HG03565 (cell line): ENCODE data around the gene CACNA2D4.

Experiments
- ATAC-seq: cut with Tn5 transposase; IDR thresholded peaks from one replicate; pipeline ENCODE4 v1.9.1; 2021; ENCODE audit warnings: mild to moderate bottlenecking, moderate library complexity; ENCODE audit not compliant: unreplicated experiment

Gene CACNA2D4

GRCh38 chr12:1806301-1807086 lies 112.0 kb downstream of the CACNA2D4 start:
- no peak for ATAC-seq

GRCh38 chr12:1805441-1806081 lies 112.9 kb downstream of the CACNA2D4 start:
- no peak for ATAC-seq

GRCh38 chr12:1804545-1805332 lies 113.7 kb downstream of the CACNA2D4 start:
- ATAC-seq = no peak

DNA sequence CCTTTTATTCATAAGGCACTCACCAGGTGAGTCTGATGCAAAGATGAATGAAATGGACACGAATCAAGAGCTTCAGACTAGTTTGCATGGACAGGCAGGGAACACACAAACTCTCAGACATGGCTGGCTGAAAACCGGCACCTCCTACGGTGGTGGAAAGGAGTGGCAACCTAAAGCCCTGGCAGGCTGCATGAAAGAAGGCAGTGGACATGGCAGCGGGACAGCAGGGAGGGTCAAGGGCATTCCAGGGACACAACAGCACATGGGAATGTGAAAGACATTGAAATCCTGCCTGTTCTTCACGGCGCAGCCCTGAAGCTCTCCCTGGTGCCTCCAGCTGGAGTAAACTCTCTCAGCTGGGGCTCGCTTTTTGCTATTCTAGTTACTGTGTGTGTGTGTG lies 114.7 kb downstream of the CACNA2D4 start:
- no peak for ATAC-seq

DNA sequence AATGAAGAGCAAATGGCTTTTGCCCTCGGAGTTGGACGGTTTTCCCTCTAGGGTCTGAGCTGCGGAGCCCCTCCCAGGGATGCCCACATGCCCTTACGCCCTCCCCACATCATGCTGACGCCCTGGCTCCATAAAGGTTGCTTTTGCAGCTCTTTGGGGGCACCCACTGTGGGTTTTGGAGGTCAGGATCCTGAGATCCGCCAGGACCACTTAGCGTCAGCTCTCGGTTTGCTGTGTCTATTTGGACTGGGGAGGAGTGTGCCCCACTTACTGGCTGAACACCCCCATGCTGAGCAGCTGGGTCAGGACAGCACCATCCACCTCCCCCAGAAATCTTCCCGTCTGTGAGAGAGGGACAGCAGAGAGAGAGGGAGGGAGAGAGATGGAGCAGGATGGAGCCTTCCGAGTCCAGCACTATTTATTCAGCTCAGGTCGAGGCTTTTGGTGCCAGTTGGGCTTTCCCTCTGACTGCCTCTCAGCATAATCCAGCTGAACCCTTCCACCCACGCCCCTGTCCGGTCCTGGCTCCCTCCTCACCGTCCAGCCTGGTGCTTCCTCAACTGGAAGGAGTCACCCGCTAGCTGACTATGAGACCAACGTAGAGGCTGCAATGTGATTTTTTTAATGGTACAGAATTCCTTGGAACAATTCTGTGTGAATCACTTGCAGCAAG lies 117.0 kb downstream of the CACNA2D4 start:
- ATAC-seq = no peak

DNA sequence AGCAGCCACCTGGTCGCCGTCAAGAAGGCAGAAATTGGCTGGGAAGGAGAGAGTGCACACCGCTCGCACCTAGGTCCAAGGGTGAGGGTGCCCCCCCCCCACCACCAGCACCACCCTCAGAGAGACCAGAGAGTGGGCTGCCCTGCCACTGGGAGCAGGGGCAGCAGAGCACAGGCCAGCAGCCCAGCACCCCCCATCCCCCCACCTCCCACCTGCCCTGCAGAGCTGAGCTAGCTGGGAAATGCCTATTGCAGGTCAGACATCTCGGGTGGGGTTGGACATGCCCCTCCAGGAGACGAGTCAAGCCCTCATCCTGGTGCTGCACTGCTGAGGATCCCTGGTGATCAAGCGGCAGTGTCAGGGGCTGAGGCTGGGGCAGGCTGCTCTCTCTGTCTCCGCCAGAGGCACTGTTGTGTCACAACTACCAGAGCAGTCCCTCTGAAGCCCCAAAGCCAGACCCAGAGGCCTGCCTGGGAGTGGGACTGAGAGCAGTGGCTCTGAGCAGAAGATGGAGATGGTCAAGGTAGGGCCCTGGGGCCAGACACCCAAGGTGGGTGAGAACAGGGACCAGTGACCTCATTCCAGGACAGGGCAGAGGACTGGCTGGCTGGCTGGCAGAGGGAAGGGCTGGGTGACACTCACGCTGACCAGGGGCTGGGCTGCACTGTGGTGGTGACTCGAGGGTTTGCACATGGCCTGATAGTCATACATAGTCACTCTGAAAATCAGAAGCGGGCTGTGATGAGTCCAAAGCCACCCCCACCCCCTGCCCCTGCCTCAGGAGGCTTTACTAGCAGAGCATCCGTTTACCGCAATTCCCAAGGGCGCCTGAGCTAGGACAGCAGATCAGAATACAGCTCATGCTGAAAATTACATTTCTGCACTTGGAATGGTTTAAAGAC lies 117.8 kb downstream of the CACNA2D4 start:
- no peak for ATAC-seq

DNA sequence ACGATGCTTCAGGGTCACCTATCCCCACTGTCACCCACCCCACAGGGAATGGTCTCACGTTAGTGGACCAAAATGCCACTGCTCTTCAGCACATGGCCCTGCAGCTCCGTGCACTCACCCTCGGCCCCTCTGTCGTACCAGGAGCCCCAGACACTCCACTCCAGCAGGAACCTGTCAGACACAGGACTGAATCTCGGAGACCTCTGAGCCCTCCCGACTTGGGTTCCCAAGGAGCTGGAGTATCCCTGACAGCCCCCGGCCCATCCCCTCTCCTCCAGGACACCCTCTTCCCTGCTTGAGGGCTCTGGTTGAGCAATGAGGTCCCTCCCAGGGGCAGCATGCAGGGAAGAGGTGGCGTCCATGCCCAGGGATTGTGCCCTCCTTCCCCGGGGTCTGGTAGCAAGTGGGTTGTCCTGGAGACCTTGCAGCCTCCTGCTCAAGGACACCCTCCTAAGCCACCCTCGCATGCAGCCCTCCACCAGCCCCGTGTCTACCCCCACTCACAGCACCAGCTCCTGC lies 118.5 kb downstream of the CACNA2D4 start:
- no peak for ATAC-seq

DNA sequence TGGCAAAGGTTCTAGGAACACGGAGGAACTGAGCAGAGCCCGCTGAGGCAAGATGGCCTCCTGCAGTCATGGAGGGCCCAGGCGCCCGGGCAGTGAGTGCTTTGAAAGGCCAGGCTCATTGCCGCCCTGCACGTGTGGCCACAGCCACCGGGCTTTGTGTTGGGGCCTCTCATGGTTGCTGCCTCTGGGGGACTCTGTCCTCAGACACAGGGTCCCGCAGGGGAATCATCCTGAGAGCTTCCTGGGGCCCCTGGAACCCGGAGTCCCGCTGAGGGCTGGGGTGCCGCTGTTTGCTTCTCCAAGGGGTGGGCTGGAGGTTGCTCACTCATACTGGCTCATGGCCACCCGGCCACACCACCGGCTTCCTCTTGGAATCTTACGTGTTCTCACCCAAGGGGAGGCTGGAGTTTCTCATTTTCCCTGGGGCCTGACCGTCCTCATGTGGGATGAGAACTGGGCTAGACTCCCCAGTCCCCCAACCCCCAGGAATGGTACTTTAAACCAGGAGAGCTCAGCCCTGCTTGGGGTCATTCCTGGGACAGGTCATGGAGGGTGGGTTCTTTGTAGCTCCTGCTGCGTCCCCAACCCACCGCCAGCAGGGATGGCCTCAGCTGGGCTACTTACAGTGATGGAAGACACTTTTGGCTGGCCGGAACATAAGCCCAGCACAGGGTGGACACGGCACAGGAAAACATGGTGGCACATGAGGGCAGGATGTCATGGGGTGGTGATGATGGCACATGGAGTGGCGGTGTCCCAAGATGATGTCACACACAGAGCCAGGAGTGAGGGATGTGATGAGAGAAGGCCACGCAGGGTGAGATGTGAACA lies 119.2 kb downstream of the CACNA2D4 start:
- ATAC-seq = no peak

DNA sequence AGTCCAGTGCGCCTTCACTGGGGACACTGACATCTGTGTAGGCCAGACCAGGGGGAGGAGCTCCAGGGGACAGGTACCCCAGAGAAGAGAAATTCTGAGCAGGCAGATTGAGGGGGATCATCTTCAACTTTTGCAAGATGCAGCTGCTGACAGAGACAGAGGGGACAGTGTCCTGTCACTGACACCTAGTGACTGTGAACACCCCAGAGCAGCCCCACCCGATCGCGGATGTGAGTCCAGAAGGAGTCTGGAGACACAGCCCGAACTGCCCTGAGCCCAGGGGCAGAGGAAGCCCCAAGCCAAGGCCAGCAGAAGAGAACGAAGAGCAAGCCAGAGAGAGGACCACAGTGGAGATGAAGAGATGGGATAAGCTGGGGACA lies 119.8 kb downstream of the CACNA2D4 start:
- ATAC-seq = no peak

DNA sequence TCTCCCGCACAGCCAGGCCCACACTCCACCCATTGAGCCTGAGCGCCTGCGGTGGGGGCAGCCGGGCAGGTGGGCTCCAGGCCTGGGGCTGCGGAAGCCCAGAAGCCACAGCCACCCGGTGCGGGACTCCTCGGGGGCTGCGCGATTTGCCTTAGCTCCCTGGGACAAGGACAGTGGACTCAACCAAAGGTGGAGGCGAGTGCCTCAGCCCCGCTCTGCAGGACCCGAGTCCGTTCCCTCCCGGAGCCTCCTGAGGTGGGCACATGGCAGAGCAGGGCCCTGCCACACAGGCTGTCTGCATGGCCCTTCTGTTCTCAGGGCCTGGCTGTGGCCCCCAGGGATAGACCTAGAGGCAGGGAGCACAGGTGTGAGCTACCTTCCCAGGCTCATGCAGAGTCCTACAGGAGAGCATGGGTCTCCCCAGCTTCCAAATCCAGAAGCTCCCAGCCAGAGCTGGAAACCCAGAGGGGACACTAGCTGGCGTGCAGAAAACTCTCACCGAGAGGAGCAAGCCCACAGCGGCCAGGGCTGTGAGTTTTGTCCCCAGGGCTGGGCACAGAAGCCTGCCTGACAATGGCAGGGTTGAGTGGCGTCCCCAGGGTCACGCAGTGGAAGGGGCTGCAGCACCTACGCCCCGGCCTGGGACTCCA lies 120.3 kb downstream of the CACNA2D4 start:
- ATAC-seq = no peak

- ATAC-seq = no peak
These were observed 121.2 kb downstream of the CACNA2D4 start for GRCh38 chr12:1797011-1797901.

DNA sequence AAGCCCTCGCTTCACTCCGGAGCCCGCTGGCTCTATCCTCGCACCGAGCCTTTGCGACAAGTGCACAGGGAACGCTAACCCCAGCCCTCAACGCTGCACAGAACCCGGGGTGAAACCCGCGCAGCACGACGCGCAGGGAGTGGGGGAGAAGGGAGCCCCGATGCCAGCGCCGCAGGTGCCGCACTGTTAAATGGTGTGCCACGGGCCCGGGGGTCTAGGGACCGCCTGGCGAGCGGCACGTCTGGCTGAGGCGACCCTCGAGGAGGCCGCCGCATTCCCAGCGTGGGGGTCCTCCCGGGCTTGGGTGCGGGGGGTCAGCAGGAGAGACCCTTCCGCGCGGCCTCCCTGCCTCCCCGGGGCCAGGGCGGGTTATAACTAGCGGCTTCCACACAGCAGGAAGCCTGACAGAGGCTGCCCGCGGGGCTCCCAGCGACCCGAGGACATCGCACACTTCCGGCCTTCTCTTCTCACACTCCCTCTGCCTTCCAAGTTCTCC lies 121.9 kb downstream of the CACNA2D4 start:
- ATAC-seq = no peak

- peak; percentile 88 for ATAC-seq
These were observed 122.5 kb downstream of the CACNA2D4 start for GRCh38 chr12:1795785-1796514.

DNA sequence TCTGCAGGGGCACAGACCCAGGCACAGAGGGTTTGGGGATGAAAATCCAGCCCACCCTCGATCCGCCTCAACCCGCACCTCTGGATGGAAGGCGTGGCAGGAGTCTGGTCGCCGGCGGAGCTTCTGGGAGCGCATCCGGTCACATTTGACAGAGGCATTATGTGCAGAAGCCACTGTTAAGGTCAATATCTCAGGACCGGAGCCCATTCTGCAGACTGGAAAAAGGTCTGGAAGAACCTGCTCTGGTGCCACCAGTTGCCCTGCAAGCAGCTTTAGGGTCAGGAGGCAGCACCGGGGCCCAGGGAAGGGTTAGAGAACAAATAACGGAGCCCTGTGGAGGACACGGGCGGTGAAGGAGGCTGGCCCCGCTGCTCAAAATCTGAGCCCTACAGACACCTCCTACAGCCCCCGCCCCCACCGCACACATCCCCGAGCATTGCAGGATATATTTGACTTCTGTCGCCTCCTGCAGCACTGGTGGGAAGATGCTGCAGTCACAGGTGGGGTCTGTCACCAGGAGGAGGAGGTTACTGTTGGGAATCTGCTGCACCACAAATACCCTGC lies 123.1 kb downstream of the CACNA2D4 start:
- ATAC-seq = no peak

- ATAC-seq = no peak
These were observed 123.9 kb downstream of the CACNA2D4 start for GRCh38 chr12:1794440-1795090.
